Activated CD4-positive, alpha-beta T cell treated with anti-CD3 and anti-CD28 coated beads for 48 hours (primary cell): ENCODE results near the gene STPG3.
A peak's percentile ranks its signal among the peaks of the same experiment; 100 is the strongest.

Experiments
- DNase-seq: peaks from one replicate; pipeline ENCODE4 v3.0.0-alpha.2; 2020

STPG3 gene

DNA sequence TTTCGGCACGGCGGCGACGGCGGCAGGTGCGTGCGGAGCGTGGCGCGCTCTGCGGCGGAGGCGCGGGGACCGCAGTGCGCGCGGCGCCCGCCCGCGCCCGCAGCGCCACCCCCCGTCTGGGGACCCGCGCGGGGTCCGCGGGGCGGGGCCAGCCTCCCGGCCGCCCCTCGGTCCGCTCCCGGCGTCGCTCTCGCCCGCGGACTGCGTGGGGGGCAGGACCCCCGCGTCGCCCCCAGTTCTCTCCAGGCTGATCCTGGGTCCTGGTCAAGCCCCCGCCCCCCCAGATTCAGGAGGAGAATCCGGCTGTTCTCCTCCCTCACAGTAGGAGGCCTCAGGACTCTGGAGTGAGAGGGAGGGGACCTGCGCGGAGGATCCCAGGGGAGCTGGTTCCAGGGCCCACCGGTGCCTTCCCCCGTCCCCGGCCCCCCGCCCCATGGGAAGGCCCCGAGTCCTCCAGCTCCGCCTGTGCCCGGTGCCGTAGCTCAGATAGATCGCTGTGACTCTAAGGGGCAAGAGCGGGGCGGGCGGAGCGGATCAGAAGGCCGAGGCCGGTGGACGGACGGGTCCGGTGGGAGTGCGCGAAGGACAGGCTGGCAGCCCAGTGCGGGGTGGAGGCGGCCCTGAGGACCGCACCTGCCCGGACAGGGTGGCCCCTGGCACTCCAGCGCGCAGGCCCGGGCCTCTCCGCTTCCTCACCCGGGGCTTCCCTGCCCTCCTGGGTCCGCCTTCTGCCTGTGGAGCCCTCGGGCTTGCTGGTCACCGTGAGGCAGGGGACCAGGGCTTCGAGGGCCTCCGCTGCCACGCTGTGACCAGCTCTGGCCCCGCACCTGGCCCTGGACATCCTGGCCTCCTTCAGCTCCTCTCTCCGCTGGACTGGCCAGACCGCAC, 28.7 kb upstream of the STPG3 start, which contains the start of gene RNF208:
Gene RNF208, minus strand, starts transcription at position 51 of the 888 bp plus-strand sequence. CDS start 1,028 bp downstream, outside the sequence.
- no peak for DNase-seq

DNA sequence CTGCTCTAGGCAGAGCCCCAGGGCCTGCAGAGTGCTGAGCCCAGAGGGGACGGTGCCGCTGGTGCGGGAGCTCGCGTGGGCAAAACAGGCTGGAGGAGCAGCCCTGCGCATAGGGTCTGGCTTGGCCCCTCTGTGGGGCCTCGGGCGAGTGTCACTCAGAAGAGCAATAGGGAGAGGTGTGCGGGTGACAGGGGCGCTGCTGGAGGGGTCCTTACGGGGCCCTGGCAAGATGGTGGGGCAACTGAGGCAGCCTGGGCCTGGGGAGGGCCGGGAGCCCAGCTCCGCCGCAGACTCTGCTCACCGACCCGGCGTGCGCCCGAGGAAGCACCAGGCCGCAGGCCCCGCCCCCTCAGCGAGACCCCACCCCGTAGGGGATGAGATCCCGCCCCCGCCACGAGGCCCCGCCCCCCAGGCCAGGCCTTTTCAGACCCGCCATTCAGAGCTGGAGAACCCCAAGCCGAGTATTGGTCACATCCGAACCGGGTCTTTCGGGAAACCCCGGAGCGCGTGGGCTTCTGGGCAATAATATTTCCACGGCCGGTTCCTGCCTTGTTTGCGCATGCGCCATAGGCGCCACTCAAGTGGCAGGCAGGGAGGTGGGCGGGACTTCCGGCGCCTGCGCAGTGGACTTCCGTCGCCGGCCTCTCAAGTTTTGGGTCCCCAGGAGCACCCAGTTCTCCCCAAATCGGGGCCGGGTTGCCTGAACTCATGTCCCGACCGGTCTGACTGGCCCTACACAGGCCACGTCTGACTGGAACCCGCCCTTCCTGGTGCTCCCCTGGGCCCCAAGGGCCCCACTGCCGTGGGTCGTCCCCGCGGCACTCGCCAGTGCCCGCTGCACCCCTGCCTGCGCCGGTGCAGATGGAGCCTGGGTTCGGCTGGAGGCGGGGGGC, 27.8 kb upstream of the STPG3 start:
- peak; percentile 99 for DNase-seq

GRCh38 chr9:137224830-137225694, 26.0 kb upstream of the STPG3 start, which contains the start of gene CYSRT1:
TSS of gene CYSRT1 (plus strand) at chr9:137225174. CDS start at chr9:137225622, 448 bp downstream.
- DNase-seq: peak; percentile 49

DNA sequence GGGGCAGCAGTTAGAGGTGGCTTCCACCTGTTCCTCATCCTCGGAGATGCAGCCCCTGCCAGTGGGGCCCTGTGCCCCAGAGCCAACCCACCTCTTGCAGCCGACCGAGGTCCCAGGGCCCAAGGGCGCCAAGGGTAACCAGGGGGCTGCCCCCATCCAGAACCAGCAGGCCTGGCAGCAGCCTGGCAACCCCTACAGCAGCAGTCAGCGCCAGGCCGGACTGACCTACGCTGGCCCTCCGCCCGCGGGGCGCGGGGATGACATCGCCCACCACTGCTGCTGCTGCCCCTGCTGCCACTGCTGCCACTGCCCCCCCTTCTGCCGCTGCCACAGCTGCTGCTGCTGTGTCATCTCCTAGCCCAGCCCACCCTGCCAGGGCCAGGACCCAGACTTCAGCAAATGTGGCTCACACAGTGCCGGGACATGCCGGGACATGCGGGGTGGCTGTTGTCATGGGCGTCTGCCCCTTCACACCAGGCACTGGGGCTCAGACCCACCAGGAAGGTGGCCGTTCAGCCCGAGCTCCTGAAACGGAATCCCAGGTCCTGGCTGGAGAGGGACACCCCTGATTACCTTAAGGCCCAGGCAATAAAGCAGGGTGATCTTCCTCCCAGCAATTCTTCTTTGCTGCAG, 25.3 kb upstream of the STPG3 start:
- DNase-seq: no peak

- no peak for DNase-seq
Measured at GRCh38 chr9:137226338-137227053, 24.6 kb upstream of the STPG3 start.

DNA sequence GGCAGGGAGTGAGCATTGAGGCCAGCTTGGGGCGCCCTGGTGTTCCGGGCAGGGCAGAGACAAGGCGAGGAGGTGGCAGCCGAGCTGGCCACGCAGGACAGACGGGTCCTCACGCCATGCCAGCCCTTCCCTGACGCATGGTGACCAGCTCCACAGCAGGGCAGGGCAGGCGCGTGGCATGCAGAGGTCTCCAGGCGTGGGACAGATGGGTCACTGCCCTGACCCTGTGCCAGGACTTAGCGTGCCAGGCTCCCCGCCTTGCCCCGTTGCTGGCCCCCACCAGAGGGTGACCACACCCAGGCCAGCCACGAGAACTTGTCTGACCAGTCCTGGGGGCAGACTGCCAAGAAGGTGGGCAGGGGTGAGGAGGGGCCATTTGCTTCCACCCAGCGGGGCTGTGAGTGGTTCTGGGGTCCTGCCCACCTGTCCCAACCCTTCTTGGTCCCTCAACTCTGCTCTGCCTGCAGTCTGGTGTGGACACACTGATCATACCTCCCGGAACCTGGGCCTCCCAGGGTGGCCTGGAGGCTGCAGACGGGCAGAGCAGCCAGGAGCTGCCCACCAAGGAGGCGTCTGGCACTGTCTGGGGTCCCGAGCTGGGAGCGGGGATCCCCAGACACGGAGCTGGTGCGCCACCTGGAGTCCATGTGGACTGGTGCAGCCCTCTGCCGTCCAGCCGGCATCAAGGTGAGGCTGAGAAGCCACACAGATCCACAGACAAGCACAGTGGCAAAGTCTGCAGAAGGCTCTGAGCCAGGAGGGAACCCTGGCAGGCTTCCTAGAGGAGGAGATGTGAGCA, 23.8 kb upstream of the STPG3 start, which contains the start of gene RNF224:
Gene RNF224, plus strand, starts transcription at position 449 of the 799 bp plus-strand sequence. CDS start 834 bp downstream, outside the sequence.
- peak; percentile 90 for DNase-seq

DNA sequence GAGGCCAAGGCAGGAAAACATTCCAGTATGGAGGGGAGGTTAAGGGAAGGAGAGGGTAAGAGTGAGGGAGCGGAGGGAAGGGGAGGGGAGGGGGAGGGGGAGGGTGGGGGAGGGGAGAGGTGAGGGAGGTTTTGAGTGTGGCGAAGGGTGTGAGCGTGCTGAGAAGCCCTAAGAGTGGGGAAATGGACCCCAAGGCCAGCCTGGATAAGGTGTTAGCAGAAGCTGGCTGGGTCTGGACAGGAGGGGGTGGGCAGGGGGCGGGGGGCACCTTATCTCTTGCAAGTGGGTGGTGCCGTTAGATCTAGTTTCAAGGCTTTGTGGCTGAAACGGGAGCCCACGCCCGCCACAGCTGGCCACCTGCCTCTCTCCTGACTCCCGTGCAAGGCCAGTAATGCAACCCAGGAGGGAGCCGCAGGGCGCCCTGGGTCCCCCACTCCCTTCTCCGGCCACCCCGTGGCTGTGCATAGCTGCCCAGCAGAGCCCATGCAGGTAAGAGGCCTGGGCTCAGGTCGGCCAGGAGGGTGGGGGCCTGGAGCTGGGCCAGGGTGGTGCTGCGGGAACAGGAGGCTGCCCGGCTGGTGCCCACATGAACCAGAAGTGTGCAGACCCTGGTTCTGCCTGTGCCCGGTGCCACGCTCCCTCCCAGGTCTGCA, 23.1 kb upstream of the STPG3 start:
- DNase-seq: no peak

DNA sequence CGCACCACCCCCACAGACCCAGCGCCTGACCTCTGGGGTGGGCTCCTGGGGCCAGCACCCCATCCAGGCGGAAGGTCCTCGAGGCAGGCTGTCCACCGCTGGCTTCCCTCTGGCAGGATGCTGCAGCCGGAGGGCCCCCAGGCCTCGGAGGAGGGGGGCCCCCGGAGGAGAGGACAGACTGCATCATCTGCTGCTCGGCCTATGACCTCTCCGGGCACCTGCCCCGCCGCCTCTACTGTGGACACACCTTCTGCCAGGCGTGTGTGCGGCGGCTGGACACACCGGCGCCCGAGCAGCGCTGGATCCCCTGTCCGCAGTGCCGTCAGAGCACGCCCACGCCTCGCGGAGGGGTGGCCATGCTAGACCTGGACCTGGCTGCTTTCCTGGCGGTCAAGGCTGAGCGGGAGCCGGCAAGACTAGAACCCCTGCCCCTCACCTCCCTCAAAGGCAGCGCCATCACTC, 22.5 kb upstream of the STPG3 start:
- DNase-seq: no peak

GRCh38 chr9:137228968-137229896, 21.9 kb upstream of the STPG3 start:
- DNase-seq: no peak

GRCh38 chr9:137229903-137230704, 21.0 kb upstream of the STPG3 start:
- DNase-seq: no peak

- no peak for DNase-seq
Measured at GRCh38 chr9:137230705-137231371, 20.2 kb upstream of the STPG3 start, which contains the start of gene SLC34A3. TSS of gene SLC34A3 (plus strand) at chr9:137230901. CDS start at chr9:137231703, 802 bp downstream.

DNA sequence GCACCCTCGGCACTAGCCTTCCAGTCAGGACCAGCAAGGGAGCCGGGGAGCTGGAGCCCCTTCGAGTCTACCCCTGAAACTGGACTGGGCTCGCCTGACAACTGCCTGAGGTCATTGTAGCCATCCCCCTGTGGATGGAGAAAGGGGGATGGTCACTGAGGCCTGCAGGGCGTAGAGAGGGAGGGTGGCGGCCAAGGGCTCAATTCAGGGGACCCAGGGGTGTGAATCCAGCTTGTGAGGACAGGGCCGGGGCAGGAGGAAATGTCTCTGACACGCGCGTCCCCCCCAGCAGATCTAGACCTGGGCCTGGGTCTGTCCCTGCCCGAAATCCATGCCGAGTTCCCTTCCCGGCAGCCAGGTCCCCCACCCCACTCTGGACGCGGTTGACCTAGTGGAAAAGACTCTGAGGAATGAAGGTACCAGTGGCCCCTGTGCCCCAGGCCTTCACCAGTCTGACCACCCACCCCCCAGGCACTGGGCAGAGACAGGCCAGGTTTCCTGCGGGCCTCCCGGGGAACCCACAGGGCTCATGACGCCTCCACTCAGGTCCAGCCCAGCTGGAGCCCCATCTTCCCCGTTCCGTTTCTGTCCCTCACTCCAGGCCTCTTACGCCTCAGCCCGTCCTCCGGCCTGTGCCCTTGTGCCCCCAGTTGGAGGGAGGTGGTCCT, 19.6 kb upstream of the STPG3 start:
- DNase-seq: no peak

DNA sequence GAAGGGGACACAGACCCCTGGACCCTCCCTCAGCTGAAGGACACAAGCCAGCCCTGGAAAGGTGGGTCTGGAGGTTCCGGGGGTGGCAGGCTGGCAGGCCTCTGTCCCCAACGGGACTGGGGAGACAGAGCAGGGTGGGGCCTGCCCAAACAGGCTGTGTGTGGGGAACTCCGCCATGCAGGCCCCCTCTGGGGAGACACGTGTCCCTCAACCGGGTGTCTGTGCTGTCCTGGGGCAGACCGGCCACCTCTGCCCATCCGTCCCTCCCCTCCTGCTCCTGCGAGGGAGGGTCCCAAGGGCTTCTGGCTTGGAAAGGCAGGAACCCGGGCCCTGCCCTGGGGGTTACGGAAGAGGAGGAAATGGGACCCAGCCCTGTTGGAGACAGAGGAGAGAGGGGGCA, 19.0 kb upstream of the STPG3 start:
- no peak for DNase-seq

DNA sequence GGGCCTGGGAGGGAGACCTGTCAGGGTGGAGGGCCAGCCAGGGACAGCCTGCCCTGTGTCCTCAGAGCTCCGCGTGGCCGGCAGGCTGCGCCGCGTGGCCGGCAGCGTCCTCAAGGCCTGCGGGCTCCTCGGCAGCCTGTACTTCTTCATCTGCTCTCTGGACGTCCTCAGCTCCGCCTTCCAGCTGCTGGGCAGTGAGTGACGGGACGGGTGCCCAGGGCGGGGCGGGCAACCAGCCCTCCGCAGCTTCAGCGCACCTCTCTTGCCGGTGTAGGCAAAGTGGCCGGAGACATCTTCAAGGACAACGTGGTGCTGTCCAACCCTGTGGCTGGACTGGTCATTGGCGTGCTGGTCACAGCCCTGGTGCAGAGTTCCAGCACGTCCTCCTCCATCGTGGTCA, 18.6 kb upstream of the STPG3 start:
- no peak for DNase-seq

DNA sequence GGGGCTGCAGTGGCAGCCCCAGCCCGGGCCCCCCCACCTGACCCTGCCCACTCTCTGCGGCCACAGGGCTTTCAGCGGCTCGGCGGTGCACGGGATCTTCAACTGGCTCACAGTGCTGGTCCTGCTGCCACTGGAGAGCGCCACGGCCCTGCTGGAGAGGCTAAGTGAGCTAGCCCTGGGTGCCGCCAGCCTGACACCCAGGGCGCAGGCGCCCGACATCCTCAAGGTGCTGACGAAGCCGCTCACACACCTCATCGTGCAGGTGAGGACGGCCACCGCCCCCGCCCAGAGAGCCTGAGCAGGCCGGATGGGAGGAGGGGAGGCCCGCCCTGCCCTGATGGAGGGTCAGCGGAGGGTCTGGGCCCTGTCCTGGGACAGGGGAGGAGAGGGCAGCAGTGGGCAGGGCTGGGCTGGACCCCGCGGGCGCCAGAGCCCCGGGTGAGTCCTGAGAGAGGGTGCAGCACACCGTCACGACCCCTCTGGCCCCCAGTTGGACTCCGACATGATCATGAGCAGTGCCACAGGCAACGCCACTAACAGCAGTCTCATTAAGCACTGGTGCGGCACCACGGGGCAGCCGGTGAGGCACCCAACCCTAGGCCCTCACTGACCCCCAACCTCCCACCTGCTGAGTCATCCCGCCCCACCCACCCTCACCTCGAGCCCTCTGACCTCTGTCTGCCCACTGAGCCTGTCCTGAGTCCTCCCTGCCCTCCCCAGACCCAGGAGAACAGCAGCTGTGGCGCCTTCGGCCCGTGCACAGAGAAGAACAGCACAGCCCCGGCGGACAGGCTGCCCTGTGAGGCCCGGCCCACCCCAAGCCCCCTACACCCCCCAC, 17.7 kb upstream of the STPG3 start:
- no peak for DNase-seq
